HG03097 (cell line): ENCODE results near the gene MET.
"Not testable (repeated sequence)": the region's sequence is repeated elsewhere in the genome, so short reads cannot be mapped to it uniquely, and the experiment has no call there.

ENCODE experiments used
- ATAC-seq: cut with Tn5 transposase; IDR thresholded peaks from one replicate; pipeline ENCODE4 v1.9.1; 2021; ENCODE audit not compliant: unreplicated experiment, low FRiP score

The MET gene

GRCh38 chr7:116696707-116697106 is 24.7 kb downstream of the MET start:
- ATAC-seq: no peak

- ATAC-seq: no peak
Observed at GRCh38 chr7:116697152-116697551, 25.2 kb downstream of the MET start.

- ATAC-seq: no peak
Observed at GRCh38 chr7:116697761-116698160, 25.8 kb downstream of the MET start.

GRCh38 chr7:116698396-116698795 is 26.4 kb downstream of the MET start:
- no peak for ATAC-seq

GRCh38 chr7:116698930-116699721 is 27.1 kb downstream of the MET start:
- no peak for ATAC-seq

- no peak for ATAC-seq
Observed at GRCh38 chr7:116699722-116700120, 27.7 kb downstream of the MET start.

DNA sequence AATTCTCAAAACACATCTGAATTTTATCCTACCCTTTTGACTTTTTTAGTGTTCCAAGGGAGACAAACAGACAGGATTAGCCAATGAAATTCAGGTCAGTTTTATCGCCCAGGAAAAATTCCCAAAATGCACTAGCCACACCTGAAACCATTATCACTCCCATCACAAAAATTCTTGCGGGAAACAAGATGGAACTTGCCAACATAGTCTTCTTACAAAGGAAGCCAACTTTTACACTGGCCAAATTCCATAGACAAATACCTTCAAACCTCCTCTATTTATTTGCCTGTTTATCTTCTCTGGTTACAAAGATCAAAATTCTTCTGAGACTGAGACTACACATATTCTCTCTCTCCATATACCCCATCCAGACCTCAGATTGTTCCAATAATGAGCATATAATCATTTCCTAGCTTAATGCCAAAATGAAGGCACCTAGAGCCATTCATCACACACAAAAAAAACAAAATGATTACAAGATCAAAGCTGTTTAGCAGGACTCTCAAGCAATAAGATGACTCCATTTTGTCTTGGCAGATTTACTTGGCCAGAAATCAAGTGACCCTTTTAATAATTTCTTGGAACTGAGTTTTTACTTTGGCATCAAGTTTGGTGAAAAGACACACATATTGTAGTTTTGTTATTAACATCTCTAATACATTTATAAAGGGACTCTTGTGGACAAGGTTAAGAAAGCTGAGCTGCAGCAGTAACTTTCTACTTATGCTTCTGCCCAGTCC is 30.2 kb downstream of the MET start:
- ATAC-seq: no peak

DNA sequence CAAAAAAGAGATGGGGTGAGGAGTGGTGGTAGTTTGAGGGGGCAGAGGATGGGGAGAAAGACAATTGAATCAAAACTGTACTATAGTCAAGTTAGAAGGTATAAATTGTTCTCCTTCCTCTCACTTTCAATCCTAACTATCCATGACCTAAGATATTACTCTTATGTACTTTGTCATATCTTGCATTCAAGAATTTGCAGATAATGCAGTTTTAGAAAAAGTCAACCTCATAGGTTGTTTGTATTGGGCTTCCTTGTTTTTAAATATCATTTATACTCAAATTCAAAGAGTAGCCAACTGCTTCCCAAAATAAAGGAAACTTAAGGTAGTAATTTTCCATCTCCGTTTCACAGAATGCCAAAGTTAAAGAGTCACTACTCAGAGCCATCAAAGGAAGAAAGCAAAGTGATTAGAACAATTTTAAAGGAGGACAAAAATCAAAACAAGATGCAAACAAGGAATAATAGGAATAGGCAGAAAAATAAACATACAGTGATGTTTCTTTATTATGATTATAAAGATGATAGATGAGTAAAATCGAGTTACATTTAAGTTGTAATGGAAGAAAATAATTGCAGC is 32.7 kb downstream of the MET start:
- ATAC-seq: no peak

DNA sequence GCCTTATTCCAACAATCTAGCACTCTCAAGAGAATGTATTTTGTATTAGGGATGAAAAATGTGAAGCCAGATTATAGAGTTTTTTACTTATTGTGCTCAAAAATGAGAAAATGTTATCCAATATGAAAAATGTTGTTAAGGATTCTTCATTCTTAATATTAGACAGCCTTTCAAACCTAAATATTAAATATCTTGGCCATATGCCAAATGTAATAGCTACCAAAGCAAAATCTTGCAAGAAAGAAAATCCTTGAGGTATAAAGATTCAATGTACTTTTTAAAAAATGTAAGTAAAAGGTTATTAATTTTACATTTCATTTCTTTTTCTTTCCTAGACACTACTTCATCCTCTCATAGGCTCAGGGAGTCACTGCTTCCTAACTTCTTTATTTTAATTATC is 33.4 kb downstream of the MET start:
- no peak for ATAC-seq

DNA sequence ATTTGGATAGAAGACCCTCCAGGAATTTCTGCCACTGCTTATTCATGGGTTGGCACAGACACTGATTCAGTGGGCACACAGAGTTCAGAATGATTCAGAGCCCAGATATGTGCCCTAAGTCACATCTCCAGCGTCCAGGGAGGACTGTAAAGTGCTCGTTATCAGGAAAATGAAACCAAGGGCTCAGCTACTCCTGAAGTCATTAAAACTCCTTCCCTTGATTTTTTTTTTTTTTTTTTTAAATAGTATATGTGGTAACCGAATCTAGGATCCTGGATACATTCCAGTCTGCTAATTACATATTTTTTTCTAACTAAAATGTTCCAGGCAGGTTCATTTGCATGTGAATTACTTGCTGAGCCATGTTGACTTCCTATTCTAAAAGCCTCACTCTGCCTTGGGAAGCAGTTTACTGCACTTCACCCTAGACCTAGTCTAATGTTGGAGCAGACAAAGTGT is 34.7 kb downstream of the MET start:
- no peak for ATAC-seq

- no peak for ATAC-seq
Observed at GRCh38 chr7:116707289-116707688, 35.3 kb downstream of the MET start.

- ATAC-seq: no peak
Observed at GRCh38 chr7:116708248-116708647, 36.3 kb downstream of the MET start.

GRCh38 chr7:116708861-116709260 is 36.9 kb downstream of the MET start:
- ATAC-seq: no peak

- ATAC-seq: no peak
Observed at GRCh38 chr7:116709336-116709735, 37.3 kb downstream of the MET start.

DNA sequence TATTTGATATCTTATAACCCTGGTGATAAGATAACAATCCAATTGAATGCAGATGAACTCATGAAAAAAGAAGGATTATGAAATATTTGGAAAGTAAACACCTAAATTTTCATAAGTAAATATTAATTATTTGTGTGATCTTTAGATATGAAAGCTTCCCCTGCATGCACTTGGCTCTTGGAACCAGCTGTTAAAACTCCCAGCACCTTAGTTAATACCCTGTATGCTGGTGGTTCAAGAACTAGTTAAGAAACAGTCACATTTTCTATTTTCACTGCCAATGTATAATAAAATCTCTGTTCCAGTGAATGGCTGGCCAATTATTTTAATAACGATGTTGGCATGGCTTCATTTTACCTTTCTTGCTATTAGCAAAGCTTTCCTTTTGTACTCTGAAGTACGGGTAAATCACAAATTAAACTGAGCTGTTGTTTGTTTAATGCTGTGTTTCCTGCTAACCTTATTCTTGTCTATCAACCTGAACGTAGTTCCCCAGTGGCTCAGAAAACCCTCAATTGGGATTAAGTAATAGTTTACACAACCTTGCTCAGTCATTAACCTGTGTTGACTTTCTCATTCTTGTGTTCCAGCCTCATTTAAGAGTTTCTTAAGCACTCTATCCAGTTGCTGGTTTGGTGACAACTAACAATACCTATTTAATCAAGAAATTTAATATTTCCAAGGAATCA is 38.9 kb downstream of the MET start:
- ATAC-seq: no peak

- no peak for ATAC-seq
Observed at GRCh38 chr7:116711790-116712189, 39.8 kb downstream of the MET start.

GRCh38 chr7:116713500-116713899 is 41.5 kb downstream of the MET start:
- no peak for ATAC-seq

GRCh38 chr7:116713918-116714317 is 41.9 kb downstream of the MET start:
- ATAC-seq: no peak

GRCh38 chr7:116715077-116715476 is 43.1 kb downstream of the MET start:
- no peak for ATAC-seq

DNA sequence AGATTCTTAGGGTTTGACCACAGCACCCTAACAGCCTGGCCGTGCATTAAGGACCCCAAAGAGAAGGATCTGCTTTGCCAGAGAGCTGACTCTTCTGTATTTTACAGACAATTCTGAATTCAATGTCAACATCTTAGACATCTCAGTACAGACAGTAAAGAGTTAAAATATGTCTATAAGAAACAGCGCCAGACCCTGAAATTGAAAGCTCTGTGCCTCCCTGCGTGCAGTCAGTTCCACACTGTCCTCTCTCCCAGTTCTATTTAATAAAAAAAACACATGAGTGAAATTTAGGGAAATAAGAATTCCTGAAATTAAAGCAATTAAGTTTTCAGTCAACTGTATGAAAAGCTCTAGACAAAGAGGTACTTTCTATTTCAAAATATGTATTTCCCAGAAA is 45.1 kb downstream of the MET start:
- ATAC-seq: no peak

DNA sequence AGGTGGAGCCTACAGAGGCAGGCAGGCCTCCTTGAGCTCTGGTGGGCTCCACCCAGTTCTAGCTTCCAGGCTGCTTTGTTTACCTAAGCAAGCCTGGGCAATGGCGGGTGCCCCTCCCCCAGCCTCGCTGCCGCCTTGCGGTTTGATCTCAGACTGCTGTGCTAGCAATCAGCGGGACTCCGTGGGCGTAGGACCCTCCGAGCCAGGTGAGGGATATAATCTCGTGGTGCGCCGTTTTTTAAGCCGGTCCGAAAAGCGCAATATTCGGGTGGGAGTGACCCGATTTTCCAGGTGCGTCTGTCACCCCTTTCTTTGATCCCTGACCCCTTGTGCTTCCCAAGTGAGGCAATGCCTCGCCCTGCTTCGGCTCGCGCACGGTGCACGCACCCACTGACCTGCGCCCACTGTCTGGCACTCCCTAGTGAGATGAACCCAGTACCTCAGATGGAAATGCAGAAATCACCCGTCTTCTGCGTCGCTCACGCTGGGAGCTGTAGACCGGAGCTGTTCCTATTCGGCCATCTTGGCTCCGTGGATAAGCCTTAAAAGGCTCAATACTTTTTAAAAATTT is 52.0 kb downstream of the MET start:
- not testable (repeated sequence) for ATAC-seq
